GM18907 (cell line): ENCODE measurements around the gene CCDC200.
"Not testable (repeated sequence)": the region's sequence is repeated elsewhere in the genome, so short reads cannot be mapped to it uniquely, and the experiment has no call there.

Experiments used
- ATAC-seq: cut with Tn5 transposase; IDR thresholded peaks from one replicate; pipeline ENCODE4 v1.9.1; 2021; ENCODE audit warnings: mild to moderate bottlenecking, moderate library complexity; ENCODE audit not compliant: unreplicated experiment

CCDC200 gene

GRCh38 chr17:43216762-43217613, 11.4 kb downstream of the CCDC200 start:
- no peak for ATAC-seq

GRCh38 chr17:43216369-43216761, 12.1 kb downstream of the CCDC200 start:
- ATAC-seq: no peak

GRCh38 chr17:43215341-43215740, 13.1 kb downstream of the CCDC200 start:
- no peak for ATAC-seq

GRCh38 chr17:43213545-43213944, 14.9 kb downstream of the CCDC200 start:
- no peak for ATAC-seq

GRCh38 chr17:43212641-43213490, 15.6 kb downstream of the CCDC200 start:
- ATAC-seq: no peak

- ATAC-seq: peak; percentile 71
Measured at GRCh38 chr17:43211480-43212402, 16.7 kb downstream of the CCDC200 start, which contains the start of gene TMEM106A. TSS of gene TMEM106A (plus strand) at chr17:43211875. CDS start at chr17:43213042, 1,167 bp downstream.

GRCh38 chr17:43211123-43211479, 17.3 kb downstream of the CCDC200 start:
- ATAC-seq: no peak

GRCh38 chr17:43210576-43210975, 17.8 kb downstream of the CCDC200 start:
- ATAC-seq: no peak

- ATAC-seq: not testable (repeated sequence)
Measured at GRCh38 chr17:43203013-43203412, 25.4 kb downstream of the CCDC200 start.

- no peak for ATAC-seq
Measured at GRCh38 chr17:43200127-43200526, 28.3 kb downstream of the CCDC200 start.

- no peak for ATAC-seq
Measured at GRCh38 chr17:43199633-43200032, 28.8 kb downstream of the CCDC200 start.

GRCh38 chr17:43193251-43193650, 35.2 kb downstream of the CCDC200 start:
- ATAC-seq: no peak

GRCh38 chr17:43186656-43187055, 41.8 kb downstream of the CCDC200 start:
- ATAC-seq: not testable (repeated sequence)

- no peak for ATAC-seq
Measured at GRCh38 chr17:43183921-43184320, 44.5 kb downstream of the CCDC200 start.

- ATAC-seq: no peak
Measured at GRCh38 chr17:43176119-43176570, 52.3 kb downstream of the CCDC200 start.

- no peak for ATAC-seq
Measured at GRCh38 chr17:43175213-43176118, 53.0 kb downstream of the CCDC200 start.

GRCh38 chr17:43171586-43172487, 56.6 kb downstream of the CCDC200 start:
- no peak for ATAC-seq
